Activated CD4-positive, alpha-beta T cell treated with anti-CD3 and anti-CD28 coated beads for 1 hour (primary cell): Measurements from ENCODE around the gene ATP6V1B1.

ENCODE experiments used
- DNase-seq: peaks from one replicate; pipeline ENCODE4 v3.0.0-alpha.2; 2020

Gene ATP6V1B1

DNA sequence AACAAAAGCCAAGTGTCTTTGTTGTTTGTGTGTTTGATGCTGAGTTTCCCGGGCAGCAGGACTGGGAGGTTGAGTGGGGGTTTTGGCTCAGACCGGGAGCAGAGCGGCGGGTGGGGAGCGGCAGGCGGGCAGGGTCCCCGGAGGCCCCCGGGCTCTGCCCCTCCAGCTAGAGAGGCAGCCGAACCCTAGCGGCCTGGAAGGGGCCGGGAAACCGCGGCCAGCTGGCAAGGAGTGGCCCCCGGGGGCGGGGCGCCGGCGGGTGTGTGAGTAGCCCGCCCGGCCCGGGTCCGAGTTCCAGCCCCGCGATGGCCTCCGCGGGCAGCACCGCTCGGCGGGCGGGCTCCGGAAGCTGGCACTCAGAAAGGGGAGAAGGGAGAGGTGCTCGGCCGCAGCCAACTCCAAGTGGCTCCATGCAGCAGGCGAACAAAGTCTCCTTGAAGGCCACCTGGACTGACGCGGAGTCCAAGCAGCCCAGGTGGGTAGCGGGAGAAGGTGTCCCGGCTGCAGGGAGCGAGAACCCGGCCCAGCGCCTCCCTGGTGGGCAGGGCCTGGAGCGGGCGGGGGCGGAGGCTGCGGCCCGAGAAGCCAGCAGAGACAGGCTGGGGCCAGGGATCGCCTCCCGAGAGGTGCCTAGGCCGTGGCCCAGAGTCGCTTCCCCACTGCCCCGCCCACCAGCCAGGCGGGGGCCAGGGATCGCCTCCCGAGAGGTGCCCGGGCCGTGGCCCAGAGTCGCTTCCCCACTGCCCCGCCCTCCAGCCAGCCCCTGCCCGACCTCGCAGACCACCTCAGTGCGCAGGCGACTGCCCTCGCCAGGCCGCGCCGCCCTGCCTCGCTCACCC is 42.9 kb downstream of the ATP6V1B1 start, which contains the start of gene ANKRD53:
ANKRD53 (plus strand) TSS at position 290 of the 839 bp plus-strand sequence; CDS start at position 306, 16 bp downstream.
- DNase-seq: no peak

- DNase-seq: no peak
These were observed 43.4 kb downstream of the ATP6V1B1 start for GRCh38 chr2:70979180-70979488.

DNA sequence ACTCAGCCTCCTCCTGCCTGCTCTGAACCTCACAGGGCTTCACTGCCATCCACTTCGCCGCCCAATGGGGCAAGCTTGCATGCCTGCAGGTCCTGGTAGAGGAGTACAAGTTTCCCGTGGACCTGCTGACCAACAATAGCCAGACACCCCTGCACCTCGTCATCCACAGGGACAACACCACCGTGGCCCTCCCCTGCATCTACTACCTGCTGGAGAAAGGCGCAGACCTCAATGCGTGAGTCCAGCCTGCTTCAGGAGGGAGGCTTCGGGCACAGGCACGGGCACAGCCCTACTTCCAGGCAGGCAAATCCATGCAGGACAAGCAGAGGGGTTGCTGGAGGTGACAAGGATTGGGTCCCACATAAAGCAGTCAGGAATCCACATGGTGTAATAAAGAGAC is 43.9 kb downstream of the ATP6V1B1 start:
- DNase-seq: no peak

DNA sequence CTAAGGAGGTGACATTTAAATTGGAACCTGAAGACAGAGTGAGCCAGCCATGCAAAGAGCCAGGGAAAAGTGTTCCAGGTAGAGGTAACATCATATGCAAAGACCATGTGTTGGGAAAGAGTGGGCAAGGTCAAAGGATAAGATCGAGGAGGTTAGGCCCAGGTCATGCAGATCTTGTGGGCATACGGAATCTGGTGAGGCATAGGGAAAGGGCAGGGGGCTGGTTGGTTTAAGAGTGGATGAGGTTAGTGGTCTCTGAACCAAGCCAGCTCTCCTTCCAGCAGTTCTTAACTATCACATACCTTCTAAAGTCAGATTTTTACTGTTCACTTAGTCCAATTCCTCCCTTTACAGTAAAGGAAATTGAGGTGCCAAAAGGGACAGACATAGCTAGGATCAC is 45.7 kb downstream of the ATP6V1B1 start:
- no peak for DNase-seq

DNA sequence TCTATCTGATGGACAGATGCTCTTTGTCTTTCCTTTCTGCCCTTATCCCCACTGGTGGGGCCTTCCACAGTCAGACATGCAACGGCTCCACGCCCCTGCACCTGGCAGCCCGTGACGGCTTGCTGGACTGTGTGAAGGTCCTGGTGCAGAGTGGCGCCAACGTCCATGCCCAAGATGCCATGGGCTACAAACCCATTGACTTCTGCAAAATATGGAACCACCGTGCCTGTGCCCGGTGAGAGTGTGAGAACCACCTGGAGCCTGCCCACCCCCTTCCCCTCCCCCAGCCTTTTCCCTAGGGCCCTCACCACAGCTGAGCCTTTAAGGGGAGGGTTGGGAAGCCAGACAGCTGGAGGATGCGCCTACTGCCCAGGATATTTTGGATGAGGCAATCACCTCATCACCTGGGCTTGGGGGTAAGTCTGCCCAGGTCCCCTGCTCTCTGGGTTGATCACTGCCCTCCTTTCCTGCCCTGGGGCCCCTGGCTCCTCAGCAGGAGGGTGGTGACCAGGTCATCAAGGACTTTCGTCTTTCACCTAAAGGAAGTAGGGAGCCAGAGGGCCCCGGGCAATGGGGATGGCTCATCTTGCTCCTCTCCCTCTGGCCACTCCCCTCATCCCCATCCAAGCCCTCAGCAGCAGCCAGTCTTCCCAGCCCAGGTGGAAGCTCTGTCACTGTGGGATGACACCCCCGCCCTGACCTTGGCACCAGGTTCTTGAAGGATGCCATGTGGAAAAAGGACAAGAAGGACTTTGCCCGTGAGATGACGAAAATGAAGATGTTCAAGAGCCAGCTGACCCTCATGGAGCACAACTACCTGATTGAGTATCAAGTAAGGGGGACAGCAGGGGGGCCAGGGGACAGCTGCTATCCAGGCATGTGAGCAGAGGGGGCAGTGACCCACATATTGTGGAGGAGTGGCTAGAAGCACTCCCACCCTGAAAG is 46.4 kb downstream of the ATP6V1B1 start:
- DNase-seq: no peak

GRCh38 chr2:70982971-70983370 is 47.3 kb downstream of the ATP6V1B1 start:
- DNase-seq: no peak

GRCh38 chr2:70983506-70984227 is 48.0 kb downstream of the ATP6V1B1 start:
- no peak for DNase-seq

- DNase-seq: peak; percentile 3
These were observed 48.5 kb downstream of the ATP6V1B1 start for GRCh38 chr2:70984228-70984575.

GRCh38 chr2:70984576-70985282 is 49.0 kb downstream of the ATP6V1B1 start:
- peak; percentile 70 for DNase-seq

- DNase-seq: no peak
These were observed 49.6 kb downstream of the ATP6V1B1 start for GRCh38 chr2:70985283-70985688.

GRCh38 chr2:70985956-70986355 is 50.3 kb downstream of the ATP6V1B1 start:
- DNase-seq: peak; percentile 1

DNA sequence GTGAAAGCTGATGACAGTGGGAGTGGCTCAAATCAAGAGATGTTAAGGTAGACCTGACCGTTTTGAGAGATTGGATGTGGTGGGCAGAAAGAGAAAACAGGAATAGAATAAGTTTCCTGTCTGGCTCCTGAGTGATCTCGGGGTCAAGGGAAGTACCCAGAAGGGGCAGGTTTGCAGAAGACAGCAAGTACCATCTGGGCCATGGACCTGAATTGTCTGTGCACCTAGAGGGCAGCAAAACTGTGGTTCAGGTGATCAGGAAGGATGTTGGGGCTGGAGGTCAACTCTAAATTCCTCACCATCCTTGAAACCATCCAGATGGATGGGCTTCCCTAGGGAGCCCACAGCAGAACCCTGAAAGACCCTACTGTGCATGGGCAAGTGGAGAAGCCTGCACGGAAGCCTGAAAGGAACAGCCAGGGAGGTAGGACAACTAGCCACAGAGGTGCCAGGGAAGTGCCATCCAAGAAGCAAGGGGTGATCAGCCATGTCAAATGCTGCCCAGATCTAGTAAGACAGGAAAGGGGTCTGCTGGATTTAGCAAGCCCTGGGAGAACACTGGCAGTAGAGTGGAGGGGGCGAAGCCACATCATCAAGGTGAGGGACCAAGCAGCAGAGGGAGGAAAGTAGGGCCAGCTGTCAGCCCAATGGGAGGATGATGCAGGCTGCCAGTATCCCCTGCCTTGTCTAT is 50.9 kb downstream of the ATP6V1B1 start:
- peak; percentile 2 for DNase-seq

GRCh38 chr2:70987386-70987785 is 51.7 kb downstream of the ATP6V1B1 start:
- peak; percentile 2 for DNase-seq

- peak; percentile 2 for DNase-seq
These were observed 52.5 kb downstream of the ATP6V1B1 start for GRCh38 chr2:70988151-70988550.

DNA sequence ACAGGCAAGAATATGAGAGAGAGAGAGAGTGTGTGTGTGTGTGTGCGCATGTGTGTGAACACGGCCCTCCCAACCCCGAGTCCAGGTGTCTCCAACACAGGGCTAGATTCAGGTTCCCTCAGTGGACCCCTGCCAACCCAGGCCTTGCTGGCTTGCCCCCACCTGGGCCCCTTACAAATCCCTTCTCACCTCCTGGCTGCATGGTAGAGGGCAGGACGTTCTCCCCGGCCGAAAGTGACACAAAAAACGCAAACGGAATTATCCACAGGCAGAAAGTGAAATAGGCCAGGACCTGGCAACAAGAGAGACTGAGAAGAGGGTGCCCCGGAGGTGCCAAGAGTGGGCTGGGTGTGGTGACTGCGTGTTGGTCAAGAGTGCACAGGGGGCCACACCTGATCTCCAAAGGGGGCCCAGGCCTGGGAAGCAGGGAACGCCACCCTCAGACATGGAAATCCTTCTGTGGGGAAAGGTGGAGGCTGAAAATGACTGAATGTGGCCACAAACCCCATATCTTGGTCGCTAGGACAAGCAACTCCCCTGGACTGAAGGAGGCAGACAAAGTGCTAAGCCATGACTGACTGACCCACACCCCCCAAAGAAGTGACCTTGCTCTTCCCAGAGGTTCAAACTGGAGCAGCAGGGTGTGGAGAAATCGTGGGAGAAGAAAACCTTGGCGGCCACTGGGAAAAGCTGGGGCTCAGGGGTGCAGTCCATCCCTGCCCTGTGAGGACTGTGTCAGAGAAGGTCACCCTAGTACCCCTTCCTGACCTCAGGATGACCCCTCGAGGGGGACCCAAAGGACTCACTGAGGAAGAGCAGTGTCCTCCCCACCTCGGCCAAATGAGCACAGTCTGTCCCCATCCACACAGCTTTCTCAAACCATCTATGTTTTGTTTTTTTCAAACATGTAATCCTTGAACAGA is 53.3 kb downstream of the ATP6V1B1 start:
- no peak for DNase-seq

DNA sequence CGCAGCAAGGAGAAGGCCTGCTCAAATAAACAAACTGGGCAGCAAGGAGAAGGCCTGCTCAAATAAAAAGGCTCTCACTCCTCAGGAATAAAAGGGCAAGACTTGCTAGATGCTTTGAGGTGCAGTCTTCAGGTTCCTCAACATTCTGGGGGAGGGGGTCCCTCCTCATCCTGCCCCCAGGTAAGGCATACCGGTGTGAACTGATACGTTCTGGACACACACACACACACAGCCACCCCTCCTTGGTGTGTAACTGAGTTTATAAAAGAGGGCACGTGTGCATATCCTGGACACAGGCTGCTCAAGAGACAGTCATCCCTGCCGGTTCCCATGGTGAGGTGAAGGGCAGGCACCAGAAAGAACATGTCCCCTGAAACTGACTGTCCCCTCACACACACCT is 54.5 kb downstream of the ATP6V1B1 start:
- no peak for DNase-seq

DNA sequence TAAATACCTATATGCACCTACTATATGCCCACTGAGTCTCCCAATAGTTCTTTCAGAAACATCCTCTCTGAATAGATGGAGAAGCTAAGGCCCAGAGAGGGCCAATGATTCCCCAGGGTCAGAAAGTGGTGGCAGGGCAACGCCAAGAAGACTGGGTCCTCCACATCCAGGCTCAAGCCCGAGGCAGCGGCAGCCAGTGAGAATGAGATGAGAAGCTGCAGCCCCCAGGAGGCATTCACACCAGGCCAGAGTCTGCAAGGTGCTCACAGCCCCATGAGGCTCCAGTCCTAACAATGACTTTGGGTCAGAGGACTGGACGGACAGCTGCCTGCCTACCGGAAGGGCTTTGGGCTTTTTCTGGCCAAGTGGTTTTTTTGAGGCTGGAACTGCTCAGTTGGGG is 55.4 kb downstream of the ATP6V1B1 start:
- no peak for DNase-seq

DNA sequence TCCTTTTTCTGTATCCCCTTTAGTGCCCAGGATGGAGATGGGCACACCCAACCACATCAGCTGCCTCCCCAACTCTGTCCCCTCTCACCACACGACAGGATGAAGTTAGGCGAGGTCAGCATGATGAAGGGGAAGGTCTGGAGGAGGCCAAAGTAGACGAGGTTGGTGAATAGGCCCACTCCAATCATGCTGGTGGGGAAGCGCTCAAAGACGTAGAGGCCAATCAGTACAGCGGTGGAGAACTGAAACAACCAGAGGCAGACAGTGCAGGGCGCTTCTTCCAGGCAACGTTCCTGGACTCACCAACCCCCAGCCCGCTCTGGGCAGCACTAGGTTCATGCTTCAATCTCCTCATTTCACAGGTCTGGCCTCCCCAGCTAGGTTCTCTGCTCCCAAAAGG is 56.0 kb downstream of the ATP6V1B1 start:
- DNase-seq: no peak

GRCh38 chr2:70992945-70993853 is 57.5 kb downstream of the ATP6V1B1 start:
- DNase-seq: no peak
